HepG2 (cell line): ENCODE results near the gene SYTL3. TPM values are rescaled to one million over a fixed set of nuclear protein-coding genes. Genes with fewer than 3 reads are reported as not detected.

Experiments
- ARNT2 ChIP-seq: sonication (generic); formaldehyde crosslinking; IDR thresholded peaks from 2 replicates; pipeline ENCODE4 v1.8.0; 2022; ENCODE audit warnings: mild to moderate bottlenecking, low read depth, missing genetic modification reagents, moderate library complexity
- EEA1 ChIP-seq: sonication (generic); formaldehyde crosslinking; IDR thresholded peaks from 2 replicates; pipeline ENCODE4 v1.5.1; 2020; ENCODE audit warnings: mild to moderate bottlenecking, missing genetic modification reagents, borderline replicate concordance
- FOXK1 ChIP-seq: sonication (generic); formaldehyde crosslinking; IDR thresholded peaks from 2 replicates; pipeline ENCODE4 v1.4.0; 2020; ENCODE audit warnings: low read depth, missing genetic modification reagents, borderline replicate concordance
- MEF2D ChIP-seq: sonication (generic); formaldehyde crosslinking; IDR thresholded peaks from 2 replicates; pipeline ENCODE4 v1.5.1; 2020; ENCODE audit warnings: mild to moderate bottlenecking, missing genetic modification reagents
- PAWR ChIP-seq: sonication (generic); formaldehyde crosslinking; IDR thresholded peaks from 2 replicates; pipeline ENCODE4 v1.4.0; 2020; ENCODE audit warnings: missing genetic modification reagents, mild to moderate bottlenecking, borderline replicate concordance
- RFX3 ChIP-seq: IDR thresholded peaks from 2 replicates; pipeline ENCODE4 v1.6.1; 2016; ENCODE audit warnings: missing biosample characterization, missing genetic modification reagents
- WIZ ChIP-seq: sonication (generic); formaldehyde crosslinking; IDR thresholded peaks from 2 replicates; pipeline ENCODE4 v1.5.1; 2020; ENCODE audit warnings: mild to moderate bottlenecking, missing genetic modification reagents
- ZNF747 ChIP-seq: sonication (generic); formaldehyde crosslinking; IDR thresholded peaks from 2 replicates; pipeline ENCODE4 v1.8.1; 2023; ENCODE audit warnings: missing genetic modification reagents, mild to moderate bottlenecking, borderline replicate concordance
- polyA plus RNA-seq, 8 experiments: library from polyadenylated mRNA; depleted of rRNA in 3 of 8; stranded (reverse) in 7 of 8; unstranded in 1 of 8; fragments of >200 nt; fragmentation: Illumina TruSeq in 4 of 8; extraction: Trizol in 4 of 8; gene quantifications; 2 replicates each; pipeline versions ENCODE4 v1.2.1 to v1.2.3, GENCODE V29; 2011 to 2016; ENCODE audit warnings: low read depth in 4 of 8, missing spikeins in 1 of 8, mixed read lengths in 1 of 8; ENCODE audit not compliant: insufficient read depth in 1 of 8
- total RNA-seq, 5 experiments: library from RNA; depleted of rRNA; stranded (reverse); fragments of >200 nt; fragmentation: Illumina TruSeq; extraction: Trizol; gene quantifications; 2 replicates each; pipeline ENCODE4 v1.2.3, GENCODE V29; 2016; ENCODE audit warnings: low read depth in 1 of 5
- TF ChIP-seq, protein P1 (sequence below): sonication (generic); formaldehyde crosslinking; IDR thresholded peaks from 2 replicates; pipeline ENCODE4 v1.5.1; 2020; ENCODE audit warnings: mild to moderate bottlenecking, missing genetic modification reagents, moderate library complexity
- TF ChIP-seq, protein P2 (sequence below): sonication (generic); formaldehyde crosslinking; IDR thresholded peaks from 2 replicates; pipeline ENCODE4 v1.8.1; 2023; ENCODE audit warnings: mild to moderate bottlenecking, missing genetic modification reagents
- TF ChIP-seq, protein P3 (sequence below): IDR thresholded peaks from 2 replicates; pipeline ENCODE4 v1.6.1; 2016; ENCODE audit warnings: low read depth, control low read depth
- TF ChIP-seq, protein P4 (sequence below): sonication (generic); formaldehyde crosslinking; IDR thresholded peaks from 2 replicates; pipeline ENCODE4 v1.5.0; 2020; ENCODE audit warnings: missing genetic modification reagents, mild to moderate bottlenecking, borderline replicate concordance
- TF ChIP-seq, protein P5 (sequence below): sonication (generic); formaldehyde crosslinking; conservative IDR thresholded peaks from 2 replicates; pipeline ENCODE4 v1.4.0; 2020; ENCODE audit warnings: missing genetic modification reagents
- TF ChIP-seq, protein P6 (sequence below): sonication (generic); formaldehyde crosslinking; IDR thresholded peaks from 2 replicates; pipeline ENCODE4 v1.8.0; 2022; ENCODE audit warnings: missing genetic modification reagents, low read depth, mild to moderate bottlenecking, borderline replicate concordance
- TF ChIP-seq, protein P7 (sequence below): sonication (generic); formaldehyde crosslinking; IDR thresholded peaks from 2 replicates; pipeline ENCODE4 v1.5.1; 2020; ENCODE audit warnings: mild to moderate bottlenecking, missing genetic modification reagents, moderate library complexity

Gene SYTL3
- total and polyA plus RNA-seq, 2 of the 13 experiments (the other 11 are each of a cell fraction or from before 2014, with no cell fraction given), result 0.11 to 0.28 TPM

DNA sequence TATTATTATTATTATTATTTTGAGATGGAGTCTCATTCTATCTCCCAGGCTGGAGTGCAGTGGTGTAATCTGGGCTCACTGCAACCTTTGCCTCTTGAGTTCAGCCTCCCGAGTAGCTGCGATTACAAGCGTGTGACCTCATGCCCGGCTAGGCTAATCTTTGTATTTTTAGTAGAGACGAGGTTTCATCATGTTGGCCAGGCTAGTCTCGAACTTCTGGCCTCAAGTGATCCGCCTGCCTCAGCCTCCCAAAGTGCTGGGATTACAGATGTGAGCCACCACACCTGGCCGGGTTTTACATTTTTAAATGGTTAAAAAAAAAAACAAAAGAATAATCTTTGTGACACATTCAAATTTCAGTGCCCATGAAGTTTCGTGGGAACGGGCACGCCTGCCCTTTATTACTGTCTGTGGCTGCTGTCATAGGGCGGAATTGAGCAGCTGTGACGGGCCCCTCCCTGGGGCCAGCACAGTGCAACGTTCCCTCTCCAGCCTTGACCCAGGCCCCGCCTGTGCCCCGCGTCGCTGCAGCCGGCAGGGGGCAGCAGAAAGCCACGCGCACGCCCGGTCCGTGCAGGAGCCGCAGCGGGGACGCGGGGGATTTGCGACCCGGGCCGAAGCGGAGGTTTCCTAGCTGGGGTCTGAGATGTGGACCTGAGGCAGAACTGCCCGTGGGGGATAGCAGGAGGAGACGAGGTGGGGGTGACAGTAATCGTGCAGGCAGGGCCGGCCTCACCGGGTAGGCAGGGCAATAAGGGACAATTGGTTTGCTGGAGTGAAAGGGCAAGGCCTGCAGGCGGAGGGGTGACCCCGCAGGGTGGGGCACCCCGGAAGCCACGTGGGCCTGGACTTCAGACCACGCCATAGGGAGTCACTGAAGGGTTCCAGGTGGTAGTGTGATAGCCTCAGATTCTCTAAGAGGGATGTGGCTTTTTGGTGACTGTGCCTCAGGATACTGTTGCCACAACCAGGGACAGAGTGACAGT lies 54.3 kb downstream of the SYTL3 start (continued):
- TF ChIP-seq, protein P1, sequence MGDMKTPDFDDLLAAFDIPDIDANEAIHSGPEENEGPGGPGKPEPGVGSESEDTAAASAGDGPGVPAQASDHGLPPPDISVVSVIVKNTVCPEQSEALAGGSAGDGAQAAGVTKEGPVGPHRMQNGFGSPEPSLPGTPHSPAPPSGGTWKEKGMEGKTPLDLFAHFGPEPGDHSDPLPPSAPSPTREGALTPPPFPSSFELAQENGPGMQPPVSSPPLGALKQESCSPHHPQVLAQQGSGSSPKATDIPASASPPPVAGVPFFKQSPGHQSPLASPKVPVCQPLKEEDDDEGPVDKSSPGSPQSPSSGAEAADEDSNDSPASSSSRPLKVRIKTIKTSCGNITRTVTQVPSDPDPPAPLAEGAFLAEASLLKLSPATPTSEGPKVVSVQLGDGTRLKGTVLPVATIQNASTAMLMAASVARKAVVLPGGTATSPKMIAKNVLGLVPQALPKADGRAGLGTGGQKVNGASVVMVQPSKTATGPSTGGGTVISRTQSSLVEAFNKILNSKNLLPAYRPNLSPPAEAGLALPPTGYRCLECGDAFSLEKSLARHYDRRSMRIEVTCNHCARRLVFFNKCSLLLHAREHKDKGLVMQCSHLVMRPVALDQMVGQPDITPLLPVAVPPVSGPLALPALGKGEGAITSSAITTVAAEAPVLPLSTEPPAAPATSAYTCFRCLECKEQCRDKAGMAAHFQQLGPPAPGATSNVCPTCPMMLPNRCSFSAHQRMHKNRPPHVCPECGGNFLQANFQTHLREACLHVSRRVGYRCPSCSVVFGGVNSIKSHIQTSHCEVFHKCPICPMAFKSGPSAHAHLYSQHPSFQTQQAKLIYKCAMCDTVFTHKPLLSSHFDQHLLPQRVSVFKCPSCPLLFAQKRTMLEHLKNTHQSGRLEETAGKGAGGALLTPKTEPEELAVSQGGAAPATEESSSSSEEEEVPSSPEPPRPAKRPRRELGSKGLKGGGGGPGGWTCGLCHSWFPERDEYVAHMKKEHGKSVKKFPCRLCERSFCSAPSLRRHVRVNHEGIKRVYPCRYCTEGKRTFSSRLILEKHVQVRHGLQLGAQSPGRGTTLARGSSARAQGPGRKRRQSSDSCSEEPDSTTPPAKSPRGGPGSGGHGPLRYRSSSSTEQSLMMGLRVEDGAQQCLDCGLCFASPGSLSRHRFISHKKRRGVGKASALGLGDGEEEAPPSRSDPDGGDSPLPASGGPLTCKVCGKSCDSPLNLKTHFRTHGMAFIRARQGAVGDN (CRISPR knock-in tag), result peak; percentile 95
- TF ChIP-seq, protein P2, sequence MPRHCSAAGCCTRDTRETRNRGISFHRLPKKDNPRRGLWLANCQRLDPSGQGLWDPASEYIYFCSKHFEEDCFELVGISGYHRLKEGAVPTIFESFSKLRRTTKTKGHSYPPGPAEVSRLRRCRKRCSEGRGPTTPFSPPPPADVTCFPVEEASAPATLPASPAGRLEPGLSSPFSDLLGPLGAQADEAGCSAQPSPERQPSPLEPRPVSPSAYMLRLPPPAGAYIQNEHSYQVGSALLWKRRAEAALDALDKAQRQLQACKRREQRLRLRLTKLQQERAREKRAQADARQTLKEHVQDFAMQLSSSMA (CRISPR knock-in tag), result no peak; the same call in 1 of the 2 replicates
- peak; percentile 87 for TF ChIP-seq WIZ (CRISPR knock-in tag)
- TF ChIP-seq, protein P3, sequence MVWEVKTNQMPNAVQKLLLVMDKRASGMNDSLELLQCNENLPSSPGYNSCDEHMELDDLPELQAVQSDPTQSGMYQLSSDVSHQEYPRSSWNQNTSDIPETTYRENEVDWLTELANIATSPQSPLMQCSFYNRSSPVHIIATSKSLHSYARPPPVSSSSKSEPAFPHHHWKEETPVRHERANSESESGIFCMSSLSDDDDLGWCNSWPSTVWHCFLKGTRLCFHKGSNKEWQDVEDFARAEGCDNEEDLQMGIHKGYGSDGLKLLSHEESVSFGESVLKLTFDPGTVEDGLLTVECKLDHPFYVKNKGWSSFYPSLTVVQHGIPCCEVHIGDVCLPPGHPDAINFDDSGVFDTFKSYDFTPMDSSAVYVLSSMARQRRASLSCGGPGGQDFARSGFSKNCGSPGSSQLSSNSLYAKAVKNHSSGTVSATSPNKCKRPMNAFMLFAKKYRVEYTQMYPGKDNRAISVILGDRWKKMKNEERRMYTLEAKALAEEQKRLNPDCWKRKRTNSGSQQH (CRISPR knock-in tag), result peak; percentile 52; the same call in 1 of the 2 replicates
- TF ChIP-seq, protein P4, sequence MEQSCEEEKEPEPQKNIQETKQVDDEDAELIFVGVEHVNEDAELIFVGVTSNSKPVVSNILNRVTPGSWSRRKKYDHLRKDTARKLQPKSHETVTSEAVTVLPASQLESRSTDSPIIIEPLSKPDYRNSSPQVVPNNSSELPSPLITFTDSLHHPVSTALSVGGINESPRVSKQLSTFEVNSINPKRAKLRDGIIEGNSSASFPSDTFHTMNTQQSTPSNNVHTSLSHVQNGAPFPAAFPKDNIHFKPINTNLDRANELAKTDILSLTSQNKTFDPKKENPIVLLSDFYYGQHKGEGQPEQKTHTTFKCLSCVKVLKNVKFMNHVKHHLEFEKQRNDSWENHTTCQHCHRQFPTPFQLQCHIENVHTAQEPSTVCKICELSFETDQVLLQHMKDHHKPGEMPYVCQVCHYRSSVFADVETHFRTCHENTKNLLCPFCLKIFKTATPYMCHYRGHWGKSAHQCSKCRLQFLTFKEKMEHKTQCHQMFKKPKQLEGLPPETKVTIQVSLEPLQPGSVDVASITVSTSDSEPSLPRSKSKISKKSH, result no peak; the same call in 1 of the 2 replicates
- TF ChIP-seq ZNF747, result peak; percentile 86
- TF ChIP-seq RFX3 (CRISPR knock-in tag), result no peak
- peak; percentile 73; the same call in 1 of the 2 replicates for TF ChIP-seq FOXK1 (CRISPR knock-in tag)
- TF ChIP-seq ARNT2, result peak; percentile 84
- TF ChIP-seq, protein P5, sequence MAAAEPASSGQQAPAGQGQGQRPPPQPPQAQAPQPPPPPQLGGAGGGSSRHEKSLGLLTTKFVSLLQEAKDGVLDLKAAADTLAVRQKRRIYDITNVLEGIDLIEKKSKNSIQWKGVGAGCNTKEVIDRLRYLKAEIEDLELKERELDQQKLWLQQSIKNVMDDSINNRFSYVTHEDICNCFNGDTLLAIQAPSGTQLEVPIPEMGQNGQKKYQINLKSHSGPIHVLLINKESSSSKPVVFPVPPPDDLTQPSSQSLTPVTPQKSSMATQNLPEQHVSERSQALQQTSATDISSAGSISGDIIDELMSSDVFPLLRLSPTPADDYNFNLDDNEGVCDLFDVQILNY, result peak; percentile 68
- peak; percentile 72; the same call in 1 of the 2 replicates for TF ChIP-seq PAWR (CRISPR knock-in tag)
- TF ChIP-seq, protein P6, sequence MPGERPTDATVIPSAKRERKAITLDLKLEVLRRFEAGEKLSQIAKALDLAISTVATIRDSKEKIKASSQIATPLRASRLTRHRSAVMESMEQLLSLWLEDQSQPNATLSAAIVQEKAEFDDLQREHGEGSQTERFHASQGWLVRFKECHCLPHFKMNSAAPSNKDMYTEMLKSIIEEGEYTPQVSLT (CRISPR knock-in tag), result no peak
- peak; percentile 81 for TF ChIP-seq EEA1 (CRISPR knock-in tag)
- peak; percentile 72; the same call in 1 of the 2 replicates for TF ChIP-seq MEF2D (CRISPR knock-in tag)
- TF ChIP-seq, protein P7, sequence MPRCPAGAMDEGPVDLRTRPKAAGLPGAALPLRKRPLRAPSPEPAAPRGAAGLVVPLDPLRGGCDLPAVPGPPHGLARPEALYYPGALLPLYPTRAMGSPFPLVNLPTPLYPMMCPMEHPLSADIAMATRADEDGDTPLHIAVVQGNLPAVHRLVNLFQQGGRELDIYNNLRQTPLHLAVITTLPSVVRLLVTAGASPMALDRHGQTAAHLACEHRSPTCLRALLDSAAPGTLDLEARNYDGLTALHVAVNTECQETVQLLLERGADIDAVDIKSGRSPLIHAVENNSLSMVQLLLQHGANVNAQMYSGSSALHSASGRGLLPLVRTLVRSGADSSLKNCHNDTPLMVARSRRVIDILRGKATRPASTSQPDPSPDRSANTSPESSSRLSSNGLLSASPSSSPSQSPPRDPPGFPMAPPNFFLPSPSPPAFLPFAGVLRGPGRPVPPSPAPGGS (CRISPR knock-in tag), result peak; percentile 98
